ENCODE measurements around the gene OPTN. TPM values are rescaled to one million over a fixed set of nuclear protein-coding genes. Genes with fewer than 3 reads are reported as not detected.

Gene OPTN
- total and polyA plus RNA-seq, 4 donors, result 23.0 to 45.6 (median 37.7) TPM

- H3K36me3 ChIP-seq (ENCODE audit: control insufficient read depth in 4 of 4, insufficient read depth in 4 of 4, low read length in 4 of 4), result no peaks in the 10 kb centered on the region
- H3K9me3 ChIP-seq (ENCODE audit: control insufficient read depth in 4 of 4, insufficient read depth in 3 of 4, low read length in 3 of 4), result no peaks in the 10 kb centered on the region
- peak overlapping the region; percentile 61 to 85 for H3K9ac ChIP-seq (ENCODE audit: insufficient read depth in 1 of 2, low read length in 2 of 2)
- H3K4me3 ChIP-seq, result peak overlapping the region; percentile 91
- TF ChIP-seq CTCF (IDR thresholded peaks at IDR 0.05; ENCODE audit: control extremely low read depth, extremely low read depth), result no peak
- peaks cover 0 to 13% (median 2%) of the 10 kb centered on the region in 5 donors for H3K4me1 ChIP-seq (ENCODE audit: control insufficient read depth in 5 of 5, insufficient read depth in 5 of 5, low read length in 5 of 5)
- peak overlapping the region; percentile 91 to 96 for H3K27ac ChIP-seq (ENCODE audit: low read depth in 1 of 2, low read length in 1 of 2)
- peak; percentile 21 for ATAC-seq (ENCODE audit: insufficient read depth, low FRiP score)
- peak; percentile 32 to 49 (median 42) for DNase-seq
- H3K27me3 ChIP-seq (ENCODE audit: control insufficient read depth in 3 of 3, insufficient read depth in 3 of 3, low read length in 2 of 3), result peaks cover 0 to 9% (median 0%) of the 10 kb centered on the region in 3 donors
- WGBS, 2 donors, result 6 to 9% methylated on average over 25 to 35 of the region's 35 CpGs
These were observed 659 bp downstream of the OPTN start for GRCh38 chr10:13100349-13101294.

- DNase-seq, result no peak
- Histone ChIP-seq H3K27me3 (ENCODE audit: control insufficient read depth in 3 of 3, insufficient read depth in 3 of 3, low read length in 2 of 3) (peaks cover 0 to 4% (median 0%) of the 10 kb centered on the region in 3 donors), H3K27ac (ENCODE audit: low read depth in 1 of 2, low read length in 1 of 2) (peak overlapping the region; percentile 29 to 82), H3K4me3 (no peak overlapping the region), H3K36me3 (ENCODE audit: control insufficient read depth in 4 of 4, insufficient read depth in 4 of 4, low read length in 4 of 4) (peaks cover 0 to 1% (median 0%) of the 10 kb centered on the region in 4 donors), H3K9me3 (ENCODE audit: control insufficient read depth in 4 of 4, insufficient read depth in 3 of 4, low read length in 3 of 4) (no peaks in the 10 kb centered on the region), H3K9ac (ENCODE audit: insufficient read depth in 1 of 2, low read length in 2 of 2) (no peak overlapping the region), H3K4me1 (ENCODE audit: control insufficient read depth in 5 of 5, insufficient read depth in 5 of 5, low read length in 5 of 5) (peaks cover 0 to 13% (median 2%) of the 10 kb centered on the region in 5 donors)
- ATAC-seq (ENCODE audit: insufficient read depth, low FRiP score), result no peak
- TF ChIP-seq CTCF (IDR thresholded peaks at IDR 0.05; ENCODE audit: control extremely low read depth, extremely low read depth), result no peak
- 62 to 78% methylated on average over 13 of the region's 13 CpGs for WGBS, 2 donors
These were observed 2.2 kb downstream of the OPTN start for GRCh38 chr10:13102002-13102794.

GRCh38 chr10:13103554-13103953 is 3.6 kb downstream of the OPTN start:
- Histone ChIP-seq H3K27ac (ENCODE audit: low read depth in 1 of 2, low read length in 1 of 2) (no peak overlapping the region), H3K36me3 (ENCODE audit: control insufficient read depth in 4 of 4, insufficient read depth in 4 of 4, low read length in 4 of 4) (peaks cover 0 to 1% (median 0%) of the 10 kb centered on the region in 4 donors), H3K9me3 (ENCODE audit: control insufficient read depth in 4 of 4, insufficient read depth in 3 of 4, low read length in 3 of 4) (no peaks in the 10 kb centered on the region), H3K9ac (ENCODE audit: insufficient read depth in 1 of 2, low read length in 2 of 2) (no peak overlapping the region), H3K4me1 (ENCODE audit: control insufficient read depth in 5 of 5, insufficient read depth in 5 of 5, low read length in 5 of 5) (peaks cover 0 to 13% (median 3%) of the 10 kb centered on the region in 5 donors), H3K4me3 (no peak overlapping the region), H3K27me3 (ENCODE audit: control insufficient read depth in 3 of 3, insufficient read depth in 3 of 3, low read length in 2 of 3) (no peaks in the 10 kb centered on the region)
- ATAC-seq (ENCODE audit: insufficient read depth, low FRiP score) (no peak), DNase-seq (no peak)
- 91 to 95% methylated on average over 2 of the region's 2 CpGs for WGBS, 2 donors
- no peak for TF ChIP-seq CTCF (IDR thresholded peaks at IDR 0.05; ENCODE audit: control extremely low read depth, extremely low read depth)

All from lung (tissue), 12 donors.